Amniotic epithelial cell (primary cell): Measurements from ENCODE around the gene THAP11.

Experiments
- DNase-seq: peaks from one replicate; pipeline ENCODE4 v3.0.0-alpha.2; 2010; ENCODE audit warnings: low read depth

Gene THAP11

GRCh38 chr16:67883872-67884261 lies 41.7 kb downstream of the THAP11 start:
- peak; percentile 31 for DNase-seq

DNA sequence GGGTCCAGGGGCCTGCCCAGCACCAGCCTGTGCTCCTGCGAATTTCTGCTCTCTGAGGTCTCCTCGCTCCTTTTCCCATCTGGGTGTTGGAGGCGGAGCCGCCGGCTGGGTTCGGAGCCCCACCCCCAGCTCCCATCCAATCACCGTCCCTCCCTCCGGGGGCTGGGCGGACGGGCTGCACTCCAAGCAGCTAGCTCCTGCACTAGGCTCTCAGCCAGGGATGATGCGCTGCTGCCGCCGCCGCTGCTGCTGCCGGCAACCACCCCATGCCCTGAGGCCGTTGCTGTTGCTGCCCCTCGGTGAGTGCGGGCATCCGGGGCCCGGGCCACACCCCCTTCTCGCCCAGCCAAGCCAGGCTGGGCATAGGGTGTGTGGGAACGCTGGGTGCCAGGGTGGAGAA lies 42.6 kb downstream of the THAP11 start, which contains the start of gene NRN1L:
Gene NRN1L, plus strand, starts transcription at position 202 of the 400 bp plus-strand sequence. Its CDS starts 19 bp downstream, at position 221.
- peak; percentile 85 for DNase-seq

DNA sequence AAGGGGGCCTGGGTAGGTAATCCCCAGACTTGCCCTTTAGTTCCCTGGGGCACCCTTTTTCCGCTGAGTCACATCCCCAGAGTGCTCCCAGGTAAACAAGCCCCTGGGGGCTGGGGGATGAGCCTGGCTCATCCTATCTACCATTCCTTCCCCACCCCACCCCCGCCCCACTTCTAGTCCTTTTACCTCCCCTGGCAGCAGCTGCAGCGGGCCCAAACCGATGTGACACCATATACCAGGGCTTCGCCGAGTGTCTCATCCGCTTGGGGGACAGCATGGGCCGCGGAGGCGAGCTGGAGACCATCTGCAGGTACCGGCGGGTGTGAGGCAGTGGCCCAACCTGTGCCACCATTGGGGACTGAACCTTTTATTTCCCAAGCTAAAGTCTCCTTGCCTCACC lies 43.4 kb downstream of the THAP11 start:
- DNase-seq: no peak

DNA sequence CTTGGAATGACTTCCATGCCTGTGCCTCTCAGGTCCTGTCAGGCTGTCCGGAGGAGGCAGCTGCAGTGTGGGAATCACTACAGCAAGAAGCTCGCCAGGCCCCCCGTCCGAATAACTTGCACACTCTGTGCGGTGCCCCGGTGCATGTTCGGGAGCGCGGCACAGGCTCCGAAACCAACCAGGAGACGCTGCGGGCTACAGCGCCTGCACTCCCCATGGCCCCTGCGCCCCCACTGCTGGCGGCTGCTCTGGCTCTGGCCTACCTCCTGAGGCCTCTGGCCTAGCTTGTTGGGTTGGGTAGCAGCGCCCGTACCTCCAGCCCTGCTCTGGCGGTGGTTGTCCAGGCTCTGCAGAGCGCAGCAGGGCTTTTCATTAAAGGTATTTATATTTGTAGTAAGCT lies 43.9 kb downstream of the THAP11 start:
- DNase-seq: no peak

- no peak for DNase-seq
Measured at GRCh38 chr16:67886387-67886786, 44.3 kb downstream of the THAP11 start.

DNA sequence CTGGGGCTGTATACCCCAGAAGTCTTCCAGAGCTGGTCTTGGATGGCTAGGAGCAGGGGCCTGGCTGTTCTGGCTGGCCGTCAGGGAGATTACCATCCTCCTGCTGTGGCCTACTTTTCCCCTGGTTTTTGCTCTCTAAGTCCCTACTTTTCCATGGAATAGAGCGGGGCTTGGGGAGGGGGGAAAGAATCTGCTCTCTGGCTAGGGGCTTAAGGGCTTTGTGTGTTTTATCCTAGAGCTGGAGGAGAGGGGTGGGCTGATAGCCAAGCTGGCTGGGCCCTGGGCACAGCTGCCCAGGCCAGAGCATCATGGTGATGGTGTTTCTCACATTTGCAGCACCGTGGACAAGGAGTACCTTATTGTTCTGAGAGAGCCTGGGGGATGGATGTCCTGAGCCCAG lies 46.2 kb downstream of the THAP11 start:
- DNase-seq: no peak

- DNase-seq: no peak
Measured at GRCh38 chr16:67892375-67892774, 50.3 kb downstream of the THAP11 start.

DNA sequence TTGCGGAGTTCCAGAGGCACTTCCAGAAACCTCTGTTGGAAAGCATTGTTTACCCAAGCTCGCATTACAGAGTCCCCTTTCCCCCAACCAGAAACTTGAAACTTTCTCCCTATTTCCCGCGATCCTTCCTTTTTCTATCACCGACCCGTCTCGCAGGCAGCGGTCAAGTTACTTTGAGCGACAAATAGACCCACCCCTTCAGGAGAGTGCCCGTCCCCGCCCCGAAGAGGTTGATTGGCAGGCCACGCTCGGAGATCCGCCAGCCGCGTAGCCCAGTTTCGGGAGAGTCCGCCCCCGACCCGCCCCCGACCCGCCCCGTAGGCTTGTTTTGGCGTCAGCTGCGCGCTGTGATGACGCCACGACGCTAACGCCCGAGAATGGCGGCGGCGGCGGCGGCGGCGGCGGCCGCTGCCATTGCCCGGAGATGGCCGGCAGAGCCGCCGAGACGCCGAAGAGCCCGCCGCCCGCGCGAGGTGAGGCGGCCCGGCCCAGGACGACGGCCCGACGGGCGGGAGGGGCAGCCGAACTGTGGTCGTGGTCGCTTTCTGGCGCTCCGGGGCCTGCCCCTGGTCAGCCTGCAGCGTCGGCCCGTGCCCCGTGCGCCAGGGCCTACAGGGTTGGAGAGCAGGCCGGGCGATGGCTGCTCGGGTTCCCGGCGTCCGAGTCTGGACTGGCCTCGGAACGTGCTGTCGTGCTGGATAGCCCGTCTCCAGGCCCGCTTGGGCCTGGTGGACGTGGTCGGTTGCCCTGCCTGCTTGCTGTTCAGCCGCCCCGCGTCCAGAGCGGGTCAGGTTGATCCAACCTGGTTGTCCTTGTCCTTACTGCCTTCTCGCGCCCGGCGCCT lies 51.0 kb downstream of the THAP11 start, which contains the start of gene PSKH1:
Gene PSKH1, plus strand, starts transcription at position 356 of the 844 bp plus-strand sequence. CDS start 15,496 bp downstream, outside the sequence.
- peak; percentile 91 for DNase-seq
